Gastrocnemius medialis (tissue), 4 donors: ENCODE measurements around the gene CENPP. TPM values are rescaled to one million over a fixed set of nuclear protein-coding genes. Genes with fewer than 3 reads are reported as not detected.

Source experiments
- ATAC-seq, 2 donors: fragments of 150-250 bp; one replicate each; pipeline ENCODE4 v1.9.1; 2016
- DNase-seq, 2 donors: peaks; one replicate each; pipeline ENCODE4 v3.0.0-alpha.2; 2019
- H3K27ac ChIP-seq, 4 donors: fragments of 200-600 bp; sonication (generic); 1 replicate in 1 of 4; 2 replicates in 3 of 4; pipeline ENCODE4 v1.5.1; 2016 to 2018; ENCODE audit warnings: mild to moderate bottlenecking in 2 of 4, moderate library complexity in 1 of 4
- H3K27me3 ChIP-seq, 3 donors: fragments of 200-600 bp; sonication (generic) in 2 of 3; 1 replicate in 1 of 3; 2 replicates in 2 of 3; pipeline versions ENCODE4 v1.5.1 to v1.6.0; 2016 to 2019; ENCODE audit warnings: mild to moderate bottlenecking in 1 of 3, moderate library complexity in 1 of 3
- H3K36me3 ChIP-seq, 2 donors: fragments of 200-600 bp; sonication (generic) in 1 of 2; one replicate each; pipeline ENCODE4 v1.5.1; 2017 to 2018
- H3K4me1 ChIP-seq, 2 donors: fragments of 200-600 bp; sonication (generic) in 1 of 2; one replicate each; pipeline ENCODE4 v1.5.1; 2016 to 2017; ENCODE audit warnings: mild to moderate bottlenecking in 2 of 2
- H3K4me3 ChIP-seq, 4 donors: fragments of 200-600 bp; sonication (generic) in 3 of 4; 1 replicate in 1 of 4; 2 replicates in 3 of 4; pipeline ENCODE4 v1.5.1; 2016 to 2019; ENCODE audit warnings: mild to moderate bottlenecking in 2 of 4
- H3K9me3 ChIP-seq, 3 donors: fragments of 200-600 bp; sonication (generic) in 2 of 3; 1 replicate in 1 of 3; 2 replicates in 2 of 3; pipeline ENCODE4 v1.5.1; 2016 to 2019
- CTCF ChIP-seq, 5 experiments: fragments of 450-650 bp in 3 of 5; fragments of 200-600 bp in 2 of 5; sonication (generic) in 2 of 5; IDR thresholded peaks in 4 of 5; conservative IDR thresholded peaks in 1 of 5; 1 replicate in 4 of 5; 2 replicates in 1 of 5; pipeline ENCODE4 v1.5.1; 2016 to 2019; ENCODE audit warnings: antibody characterized with exemption in 5 of 5, mild to moderate bottlenecking in 3 of 5, moderate library complexity in 3 of 5
- POLR2A ChIP-seq, 2 donors: fragments of 450-650 bp; IDR thresholded peaks; one replicate each; pipeline ENCODE4 v1.6.1; 2017; ENCODE audit warnings: antibody characterized with exemption in 2 of 2, mild to moderate bottlenecking in 2 of 2, moderate library complexity in 2 of 2
- in situ Hi-C, 4 donors: fragments of 200-750 bp; cut with MboI; loops; one replicate each; pipeline versions ENCODE4 v1.15.0 to v1.8.0; 2017; ENCODE audit warnings: low sequenced_read_pairs in 4 of 4
- intact Hi-C: fragments of 100-400 bp; cut with DNase I; formaldehyde crosslinking; loops from one replicate; pipeline ENCODE4 v1.15.1; 2023; ENCODE audit warnings: low total_unique reads
- total RNA-seq, 4 donors: library from RNA; depleted of rRNA; stranded (reverse); fragments of >200 nt; gene quantifications; one replicate each; pipeline versions ENCODE4 v1.1.0 to v1.2.3, GENCODE V29; 2016

CENPP gene
- total RNA-seq, 4 donors from 2014 or later = 1.8 to 11.5 (median 8.7) TPM

GRCh38 chr9:92349771-92350739 is 24.3 kb downstream of the CENPP start:
- no peak for TF ChIP-seq POLR2A (IDR thresholded peaks at IDR 0.05)
- no peak for TF ChIP-seq CTCF (IDR thresholded peaks at IDR 0.05 in 4 of 5, conservative IDR thresholded peaks at IDR 0.05 in 1 of 5)
- peaks cover 0 to 3% of the 10 kb centered on the region in 2 donors for H3K4me1 ChIP-seq
- intact Hi-C loops (loop anchor here (5.0 to 10.0 kb wide), 2 partner anchors 42 to 85 kb away; no protein-coding TSS in a partner anchor), in situ Hi-C loops (loop anchor here in 2 of 4 donors (5.0 to 25.0 kb wide), 3 partner anchors 82 to 437 kb away; no protein-coding TSS in a partner anchor)
- peak overlapping the region in 2 of 4 donors; percentile 37 to 51 for H3K27ac ChIP-seq
- ATAC-seq (no peak), DNase-seq (no peak)
- no peak overlapping the region for H3K4me3 ChIP-seq
- H3K9me3 ChIP-seq = no peaks in the 10 kb centered on the region
- no peaks in the 10 kb centered on the region for H3K27me3 ChIP-seq
- no peaks in the 10 kb centered on the region for H3K36me3 ChIP-seq

- no peaks in the 10 kb centered on the region for H3K27me3 ChIP-seq
- no peak overlapping the region for H3K4me3 ChIP-seq
- H3K27ac ChIP-seq = peak overlapping the region in 3 of 4 donors; percentile 10 to 51 (median 26)
- intact Hi-C loops (loop anchor here (5.0 kb wide), 1 partner anchor 42 kb away; no protein-coding TSS in a partner anchor), in situ Hi-C loops (no loop called here)
- no peak for ATAC-seq
- no peak for DNase-seq
- peaks cover 0 to 3% of the 10 kb centered on the region in 2 donors for H3K4me1 ChIP-seq
- H3K36me3 ChIP-seq = no peaks in the 10 kb centered on the region
- TF ChIP-seq CTCF (IDR thresholded peaks at IDR 0.05 in 4 of 5, conservative IDR thresholded peaks at IDR 0.05 in 1 of 5) (no peak), POLR2A (IDR thresholded peaks at IDR 0.05) (no peak)
- H3K9me3 ChIP-seq = no peaks in the 10 kb centered on the region
Observed at GRCh38 chr9:92350740-92351133, 25.0 kb downstream of the CENPP start.

- H3K9me3 ChIP-seq = no peaks in the 10 kb centered on the region
- no peak for DNase-seq
- in situ Hi-C loops (no loop called here), intact Hi-C loops (loop anchor here (5.0 kb wide), 1 partner anchor 39 kb away; no protein-coding TSS in a partner anchor)
- no peaks in the 10 kb centered on the region for H3K36me3 ChIP-seq
- H3K4me3 ChIP-seq = no peak overlapping the region
- no peak for ATAC-seq
- no peak for TF ChIP-seq POLR2A (IDR thresholded peaks at IDR 0.05)
- TF ChIP-seq CTCF (IDR thresholded peaks at IDR 0.05 in 4 of 5, conservative IDR thresholded peaks at IDR 0.05 in 1 of 5) = no peak
- H3K27me3 ChIP-seq = no peaks in the 10 kb centered on the region
- peaks cover 0 to 3% of the 10 kb centered on the region in 2 donors for H3K4me1 ChIP-seq
- H3K27ac ChIP-seq = no peak overlapping the region
Observed at GRCh38 chr9:92353051-92353450, 27.3 kb downstream of the CENPP start.

GRCh38 chr9:92359394-92359995 is 33.7 kb downstream of the CENPP start:
- TF ChIP-seq POLR2A (IDR thresholded peaks at IDR 0.05) (no peak), CTCF (IDR thresholded peaks at IDR 0.05 in 4 of 5, conservative IDR thresholded peaks at IDR 0.05 in 1 of 5) (no peak)
- no peaks in the 10 kb centered on the region for H3K4me1 ChIP-seq
- no peaks in the 10 kb centered on the region for H3K9me3 ChIP-seq
- no peak overlapping the region for H3K27ac ChIP-seq
- no peak for ATAC-seq
- intact Hi-C loops = no loop called here
- no peak for DNase-seq
- no peaks in the 10 kb centered on the region for H3K27me3 ChIP-seq
- no peaks in the 10 kb centered on the region for H3K36me3 ChIP-seq
- H3K4me3 ChIP-seq = no peak overlapping the region
- in situ Hi-C loops = no loop called here
